OCI-LY7 (cell line): ENCODE data around the gene ID2. TPM values are rescaled to one million over a fixed set of nuclear protein-coding genes. Genes with fewer than 3 reads are reported as not detected.

Experiments
- BruUV-seq: library from RNA; stranded (reverse); fragments of 400-500 nt; replicated peaks from 2 replicates; lab custom pipeline; 2021; lab: Mats Ljungman, UMichigan
- CTCF ChIA-PET: fragments of 300-600 bp; sonication (Branson Sonifier 250); formaldehyde crosslinking; loops from one replicate; lab custom pipeline; 2022; ENCODE audit warnings: antibody characterized with exemption; ENCODE audit not compliant: unreplicated experiment; lab: Charles Lee
- POLR2A ChIA-PET: fragments of 300-600 bp; sonication (Branson Sonifier 250); formaldehyde crosslinking; loops from one replicate; lab custom pipeline; 2022; ENCODE audit warnings: antibody characterized with exemption; lab: Charles Lee
- DNase-seq: peaks from one replicate; pipeline ENCODE4 v3.0.0-alpha.2; 2015; ENCODE audit warnings: low spot score
- H2AFZ ChIP-seq: fragments of 200-600 bp; sonication (generic), shearing (Covaris generic); 2 replicates; pipeline ENCODE4 v1.6.1; 2014; ENCODE audit warnings: mild to moderate bottlenecking, antibody characterized with exemption, low read length, moderate library complexity
- H3K27ac ChIP-seq: fragments of 200-600 bp; sonication (generic); 2 replicates; pipeline ENCODE4 v1.5.1; 2014; ENCODE audit warnings: mixed run types, low read depth, mild to moderate bottlenecking, moderate library complexity, low read length, inconsistent platforms; ENCODE audit not compliant: poor library complexity, severe bottlenecking
- H3K36me3 ChIP-seq: fragments of 200-600 bp; sonication (generic); 2 replicates; pipeline ENCODE4 v1.6.1; 2014; ENCODE audit warnings: mild to moderate bottlenecking, antibody characterized with exemption, low read length, moderate library complexity, mixed read lengths; ENCODE audit not compliant: insufficient read depth
- H3K4me1 ChIP-seq: fragments of 200-600 bp; sonication (generic); 2 replicates; pipeline ENCODE4 v1.5.1; 2014; ENCODE audit warnings: mild to moderate bottlenecking, low read length; ENCODE audit not compliant: insufficient read depth, poor library complexity, severe bottlenecking
- H3K4me2 ChIP-seq: fragments of 200-600 bp; sonication (generic); 2 replicates; pipeline ENCODE4 v1.6.1; 2014; ENCODE audit warnings: mild to moderate bottlenecking, low read length
- H3K4me3 ChIP-seq: fragments of 200-600 bp; sonication (generic); 2 replicates; pipeline ENCODE4 v1.5.1; 2014; ENCODE audit warnings: mild to moderate bottlenecking, low read depth, low read length; ENCODE audit not compliant: poor library complexity, severe bottlenecking
- H3K79me2 ChIP-seq: fragments of 200-600 bp; sonication (generic); 2 replicates; pipeline ENCODE4 v1.6.1; 2016; ENCODE audit warnings: low read depth, mild to moderate bottlenecking, low read length, moderate library complexity, mixed read lengths; ENCODE audit not compliant: insufficient read depth
- H3K9me2 ChIP-seq: fragments of 200-600 bp; sonication (generic); 2 replicates; pipeline ENCODE4 v1.6.1; 2016; ENCODE audit warnings: mild to moderate bottlenecking, low read length, mixed read lengths; ENCODE audit not compliant: insufficient read depth
- H3K9me3 ChIP-seq: fragments of 200-600 bp; sonication (generic); 2 replicates; pipeline ENCODE4 v1.6.1; 2014; ENCODE audit warnings: mild to moderate bottlenecking, mixed run types, low read length, mixed read lengths
- H4K20me1 ChIP-seq: fragments of 200-600 bp; sonication (generic); 2 replicates; pipeline ENCODE4 v1.6.1; 2014; ENCODE audit warnings: mild to moderate bottlenecking, antibody characterized with exemption, low read length, moderate library complexity, mixed read lengths; ENCODE audit not compliant: insufficient read depth
- CTCF ChIP-seq: fragments of 200-600 bp; sonication (generic); conservative IDR thresholded peaks from 2 replicates; pipeline ENCODE4 v1.5.1; 2014; ENCODE audit warnings: mild to moderate bottlenecking, antibody characterized with exemption, low read length, moderate library complexity, mixed read lengths
- EZH2phosphoT487 ChIP-seq: fragments of 200-600 bp; sonication (generic); IDR thresholded peaks from 2 replicates; pipeline ENCODE4 v1.6.1; 2018; ENCODE audit warnings: low read depth, borderline replicate concordance, mild to moderate bottlenecking, mixed run types, antibody characterized with exemption, low read length, moderate library complexity, mixed read lengths
- intact Hi-C: fragments of 100-400 bp; cut with micrococcal nuclease; formaldehyde crosslinking; loops from one replicate; pipeline ENCODE4 v1.10.0; 2022; ENCODE audit not compliant: unreplicated experiment
- total RNA-seq, 2 experiments: library from RNA; depleted of rRNA in 1 of 2; stranded (reverse); fragments of >200 nt in 1 of 2; shearing (Covaris generic) in 1 of 2; gene quantifications; 2 replicates each; pipeline ENCODE4 v1.2.3, GENCODE V29; 2014 to 2022

The ID2 gene
- total RNA-seq, 2 experiments from 2014 or later = 79.3 to 498 TPM

GRCh38 chr2:8672940-8673339, 8.9 kb upstream of the ID2 start:
- Histone ChIP-seq H3K9me3 (peaks cover 23% of the 10 kb centered on the region), H2AFZ (no peak overlapping the region), H3K4me1 (peaks cover 6% of the 10 kb centered on the region), H3K4me2 (no peak overlapping the region), H3K4me3 (no peak overlapping the region), H3K27ac (no peak overlapping the region), H3K79me2 (no peaks in the 10 kb centered on the region), H4K20me1 (no peaks in the 10 kb centered on the region), H3K36me3 (no peaks in the 10 kb centered on the region), H3K9me2 (no peaks in the 10 kb centered on the region)
- DNase-seq = no peak
- ChIA-PET CTCF (no interaction called here), POLR2A (interaction anchor here (1.1 to 1.2 kb wide), 2 partner anchors 9 kb away, joined by 4 read pairs; partner anchors contain the start of gene ID2)
- intact Hi-C loops = no loop called here
- BruUV-seq = no TSS peak
- TF ChIP-seq EZH2phosphoT487 = no peak
- TF ChIP-seq CTCF = no peak

GRCh38 chr2:8673381-8673780, 8.5 kb upstream of the ID2 start:
- no TSS peak for BruUV-seq
- POLR2A ChIA-PET = interaction anchor here (1.1 kb wide), 1 partner anchor 9 kb away, joined by 4 read pairs; the partner anchor contains the start of gene ID2
- H3K9me2 ChIP-seq = no peaks in the 10 kb centered on the region

More at GRCh38 chr2:8673381-8673780, 8.5 kb upstream of the ID2 start:
- intact Hi-C loops = no loop called here
- no peak overlapping the region for H3K4me2 ChIP-seq
- H4K20me1 ChIP-seq = no peaks in the 10 kb centered on the region
- no peak overlapping the region for H2AFZ ChIP-seq
- no peak overlapping the region for H3K27ac ChIP-seq
- no peak for TF ChIP-seq EZH2phosphoT487
- TF ChIP-seq CTCF = no peak
- no peaks in the 10 kb centered on the region for H3K36me3 ChIP-seq
- CTCF ChIA-PET = no interaction called here
- no peak for DNase-seq
- peaks cover 23% of the 10 kb centered on the region for H3K9me3 ChIP-seq
- H3K4me1 ChIP-seq = peaks cover 10% of the 10 kb centered on the region
- H3K4me3 ChIP-seq = no peak overlapping the region
- H3K79me2 ChIP-seq = no peaks in the 10 kb centered on the region
